SKM-1 (cell line): ENCODE data around the gene LUC7L2.
A peak's percentile ranks its signal among the peaks of the same experiment; 100 is the strongest.
"Not testable (repeated sequence)": the region's sequence is repeated elsewhere in the genome, so short reads cannot be mapped to it uniquely, and the experiment has no call there.

Source experiments
- DNase-seq: peaks from one replicate; lab custom pipeline; 2025; ENCODE audit not compliant: unreplicated experiment; lab: John Stamatoyannopoulos, UW

The LUC7L2 gene, protein sequence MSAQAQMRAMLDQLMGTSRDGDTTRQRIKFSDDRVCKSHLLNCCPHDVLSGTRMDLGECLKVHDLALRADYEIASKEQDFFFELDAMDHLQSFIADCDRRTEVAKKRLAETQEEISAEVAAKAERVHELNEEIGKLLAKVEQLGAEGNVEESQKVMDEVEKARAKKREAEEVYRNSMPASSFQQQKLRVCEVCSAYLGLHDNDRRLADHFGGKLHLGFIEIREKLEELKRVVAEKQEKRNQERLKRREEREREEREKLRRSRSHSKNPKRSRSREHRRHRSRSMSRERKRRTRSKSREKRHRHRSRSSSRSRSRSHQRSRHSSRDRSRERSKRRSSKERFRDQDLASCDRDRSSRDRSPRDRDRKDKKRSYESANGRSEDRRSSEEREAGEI

DNA sequence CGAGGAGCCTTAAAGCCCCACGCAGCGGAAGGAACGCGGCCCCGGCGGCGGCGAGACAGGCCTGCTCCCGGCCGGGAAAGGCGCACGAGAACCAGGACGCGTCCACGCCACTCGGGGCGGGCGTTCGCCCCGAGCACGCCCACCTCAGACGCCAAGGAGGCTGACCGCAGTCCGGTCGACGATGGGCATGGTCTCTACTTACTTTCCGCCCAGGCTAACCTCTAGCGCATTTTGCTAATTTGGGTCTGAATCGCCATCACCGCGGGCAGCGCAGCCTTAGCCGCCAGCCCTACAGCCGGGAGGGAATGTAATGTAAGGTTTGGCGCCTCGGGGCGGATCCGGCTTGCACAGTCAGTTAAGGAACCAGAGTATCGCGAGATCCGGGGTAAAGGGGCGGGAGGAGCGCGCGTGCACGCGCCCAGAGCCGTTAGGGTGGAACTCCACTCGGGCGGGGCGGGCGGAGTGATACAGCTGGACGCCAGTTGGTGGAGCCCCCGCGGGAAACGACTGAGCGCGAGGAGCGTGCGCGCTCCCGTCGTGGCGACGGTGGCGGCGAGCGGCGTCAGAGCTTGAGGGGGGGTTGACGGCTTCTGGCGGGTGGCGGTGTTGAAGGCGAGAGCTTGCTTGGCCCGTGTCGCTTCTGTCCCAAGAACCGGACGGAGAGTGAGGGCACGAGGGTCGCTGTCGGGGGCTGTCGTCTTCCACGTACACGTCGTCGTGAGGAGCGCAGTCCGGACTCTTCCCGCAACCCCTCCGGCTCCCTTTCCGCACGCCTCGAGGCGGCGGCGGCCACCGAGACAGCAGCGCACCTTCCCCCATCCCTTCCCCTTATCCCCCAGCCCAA lies at the start of gene LUC7L2:
Gene LUC7L2, plus strand, starts transcription at position 529 of the 844 bp plus-strand sequence. CDS start 368 bp downstream, outside the sequence.
- DNase-seq: peak; percentile 96

DNA sequence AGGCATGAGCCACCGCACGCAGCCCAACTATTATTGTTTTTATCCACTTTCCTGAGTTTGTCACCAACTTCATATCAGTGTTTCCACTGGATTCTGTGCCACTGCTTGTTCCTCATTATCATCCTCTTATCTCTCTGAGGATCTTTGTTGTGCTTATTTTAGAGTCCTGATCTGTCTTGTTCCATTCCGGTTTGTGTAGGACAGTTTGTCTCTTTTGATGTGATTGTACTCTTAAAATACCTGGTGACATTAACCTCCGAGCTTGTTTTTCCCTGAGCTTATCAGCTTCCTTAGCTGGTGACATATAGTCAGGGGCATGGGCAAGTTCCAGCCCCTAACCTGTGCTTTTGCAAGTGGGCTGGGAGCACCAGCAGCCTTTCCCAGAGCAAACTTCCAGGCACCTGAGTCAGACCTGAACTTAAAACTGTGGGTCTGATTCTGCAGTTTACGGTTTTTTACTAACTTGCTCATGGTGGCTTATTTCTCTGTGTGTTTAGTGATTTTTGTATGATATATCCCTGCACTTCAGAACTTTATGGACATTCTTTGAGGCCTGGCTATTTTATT lies 41.7 kb upstream of the LUC7L2 start:
- DNase-seq: no peak

DNA sequence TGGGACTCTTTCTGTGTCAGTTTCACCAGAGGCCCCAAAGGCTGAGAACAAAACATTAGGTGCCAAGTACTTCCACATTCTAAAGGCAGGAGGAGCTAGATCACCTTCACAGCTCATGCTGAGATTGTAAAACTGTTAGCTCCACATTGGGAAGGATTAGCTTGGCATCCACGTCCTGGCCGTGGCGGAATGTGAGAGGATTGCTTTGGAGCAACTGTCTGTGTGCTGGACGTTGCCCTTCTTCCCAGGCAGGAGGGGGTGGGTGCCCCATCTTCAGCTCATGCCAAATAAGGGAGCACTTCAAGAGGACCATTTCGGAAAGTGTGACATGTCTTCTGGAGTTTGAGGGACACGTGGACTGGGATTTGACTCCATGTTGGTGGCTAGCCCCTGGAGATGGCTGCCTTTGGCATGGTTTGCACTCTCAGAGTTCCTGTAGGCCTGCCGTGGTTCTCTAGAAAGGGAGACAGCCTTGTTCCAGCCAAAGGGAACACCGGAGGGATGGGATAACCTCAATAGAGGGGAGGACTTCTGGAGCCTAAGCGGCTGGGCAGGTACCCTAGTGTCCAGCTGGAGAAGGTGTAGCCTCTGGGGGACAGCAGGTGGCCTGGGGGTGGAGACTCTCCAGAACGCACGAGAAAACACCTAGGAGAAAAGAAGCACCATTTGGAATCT lies 38.5 kb upstream of the LUC7L2 start:
- DNase-seq: no peak

DNA sequence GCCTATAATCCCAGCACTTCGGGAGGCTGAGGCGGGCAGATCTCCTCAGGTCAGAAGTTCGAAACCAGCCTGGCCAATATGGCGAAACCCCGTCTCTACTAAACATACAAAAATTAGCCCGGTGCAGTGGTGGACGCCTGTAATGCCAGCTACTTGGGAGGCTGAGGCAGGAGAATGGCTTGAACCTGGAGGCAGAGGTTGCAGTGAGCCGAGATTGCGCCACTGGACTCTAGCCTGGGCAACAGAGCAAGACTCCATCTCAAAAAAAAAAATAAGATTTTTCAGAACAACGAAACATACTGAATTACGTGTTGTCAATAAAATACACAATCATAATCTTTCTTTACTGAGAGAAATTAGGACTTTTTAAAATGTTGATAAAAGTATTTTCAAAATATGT lies 35.0 kb upstream of the LUC7L2 start:
- not testable (repeated sequence) for DNase-seq

DNA sequence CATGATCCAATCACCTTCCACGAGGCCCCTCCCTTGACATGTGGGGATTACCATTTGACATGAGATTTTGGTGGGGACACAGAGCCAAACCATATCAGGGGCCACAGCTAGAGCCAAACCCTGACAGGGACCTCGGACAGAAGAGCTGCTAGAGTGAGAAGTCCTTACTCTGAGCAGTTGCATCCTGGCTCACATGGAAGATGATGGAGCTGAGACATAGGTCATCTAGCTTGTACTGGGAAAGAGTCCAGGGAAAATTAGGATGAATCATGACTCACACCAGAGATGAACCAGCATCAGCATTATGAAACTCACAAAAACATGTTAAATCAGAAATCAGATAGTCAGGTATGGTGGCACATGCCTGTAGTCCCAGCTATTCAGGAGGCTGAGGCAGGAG lies 31.3 kb upstream of the LUC7L2 start:
- no peak for DNase-seq

DNA sequence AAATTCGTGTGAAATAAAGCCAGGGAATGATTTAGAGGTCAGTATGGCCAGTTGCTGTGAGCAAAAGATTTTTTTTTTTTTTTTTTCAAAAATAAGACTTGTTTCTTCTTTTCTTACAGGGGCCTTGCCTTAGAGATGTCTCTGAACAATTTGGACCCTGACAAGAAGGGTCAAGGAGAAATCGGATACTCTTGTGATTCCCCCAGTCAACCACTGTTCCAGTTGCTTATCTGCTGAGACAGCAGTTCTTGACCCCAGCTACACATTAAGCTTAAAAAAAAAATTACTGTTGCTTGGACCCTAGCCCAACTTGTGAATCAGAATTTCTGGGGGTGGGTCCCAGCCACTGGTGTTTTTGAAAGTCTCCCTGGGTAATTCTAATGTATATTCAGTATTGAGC lies 30.6 kb upstream of the LUC7L2 start:
- no peak for DNase-seq

DNA sequence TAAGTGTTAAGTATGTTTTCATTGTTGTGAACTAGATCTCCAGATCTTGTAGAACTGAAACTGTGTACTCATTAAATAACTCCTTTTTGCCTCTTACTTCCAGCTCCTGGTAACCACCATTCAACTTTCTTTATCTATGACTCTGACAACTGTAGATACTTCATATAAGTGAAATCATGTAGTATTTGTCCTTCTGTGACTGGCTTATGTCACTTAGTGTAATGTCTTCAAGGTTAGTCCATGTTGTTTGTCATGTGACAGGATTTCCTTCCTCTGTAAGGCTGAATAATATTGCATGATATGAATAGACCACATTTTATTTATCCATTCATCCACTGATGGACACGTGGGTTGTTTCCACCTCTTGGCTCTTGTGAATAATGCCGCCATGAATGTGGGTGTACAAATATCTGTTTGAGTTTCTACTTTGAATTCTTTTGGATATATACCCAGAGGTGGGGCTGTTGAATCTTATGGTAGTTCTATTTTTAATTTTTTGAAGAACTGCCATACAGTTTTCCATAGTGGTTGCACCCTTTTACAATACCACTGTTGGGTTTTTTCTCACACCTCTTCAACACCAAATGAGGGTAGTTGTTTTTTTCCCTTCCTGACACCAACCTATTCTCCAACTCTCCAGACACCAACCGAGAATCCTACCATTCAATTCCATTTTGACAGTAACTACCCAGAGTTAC lies 29.2 kb upstream of the LUC7L2 start:
- DNase-seq: no peak

DNA sequence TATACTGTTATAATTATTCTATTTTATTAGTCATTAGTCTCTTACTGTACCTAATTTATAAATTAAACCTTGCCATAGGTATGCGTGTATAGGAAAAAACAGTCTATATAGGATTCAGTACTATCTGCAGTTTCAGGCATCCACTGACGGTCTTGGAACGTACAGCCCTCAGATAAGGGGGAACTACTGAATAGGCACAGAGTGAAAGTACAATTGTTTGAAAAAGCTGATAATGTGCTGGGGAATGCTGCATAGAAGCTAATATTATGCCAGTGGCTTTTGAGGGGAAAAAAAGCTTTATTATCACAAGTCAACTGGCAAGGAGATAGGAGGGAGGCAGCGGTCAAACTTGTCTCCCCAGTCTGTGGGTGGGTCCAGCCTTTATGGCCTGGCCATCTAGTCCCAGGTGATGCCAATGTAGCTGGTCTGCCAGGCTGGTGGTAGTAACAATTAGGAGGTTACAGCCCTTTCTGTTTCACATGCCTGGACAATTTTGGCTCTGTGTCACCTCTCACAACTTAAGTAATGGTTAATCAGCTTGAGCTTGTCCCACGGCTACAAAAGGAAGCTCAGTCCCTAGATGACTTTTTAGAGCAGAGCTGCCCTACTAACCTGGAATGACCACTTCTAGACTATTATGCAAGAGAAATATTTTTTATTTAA lies 26.9 kb upstream of the LUC7L2 start:
- no peak for DNase-seq

DNA sequence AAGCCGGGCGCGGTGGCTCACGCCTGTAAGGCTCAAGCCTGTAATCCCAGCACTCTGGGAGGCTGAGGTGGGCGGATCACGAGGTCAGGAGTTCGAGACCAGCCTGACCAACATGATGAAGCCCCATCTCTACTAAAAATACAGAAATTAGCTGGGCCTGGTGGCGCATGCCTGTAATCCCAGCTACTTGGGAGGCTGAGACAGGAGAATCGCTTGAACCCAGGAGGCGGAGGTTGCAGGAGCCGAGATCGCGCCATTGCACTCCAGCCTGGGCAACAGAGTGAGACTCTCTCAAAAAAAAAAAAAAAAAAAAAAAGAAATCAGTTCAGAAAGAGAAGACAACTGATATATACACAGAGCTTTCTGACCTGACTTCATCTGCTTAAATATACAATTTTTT lies 26.3 kb upstream of the LUC7L2 start:
- not testable (repeated sequence) for DNase-seq

DNA sequence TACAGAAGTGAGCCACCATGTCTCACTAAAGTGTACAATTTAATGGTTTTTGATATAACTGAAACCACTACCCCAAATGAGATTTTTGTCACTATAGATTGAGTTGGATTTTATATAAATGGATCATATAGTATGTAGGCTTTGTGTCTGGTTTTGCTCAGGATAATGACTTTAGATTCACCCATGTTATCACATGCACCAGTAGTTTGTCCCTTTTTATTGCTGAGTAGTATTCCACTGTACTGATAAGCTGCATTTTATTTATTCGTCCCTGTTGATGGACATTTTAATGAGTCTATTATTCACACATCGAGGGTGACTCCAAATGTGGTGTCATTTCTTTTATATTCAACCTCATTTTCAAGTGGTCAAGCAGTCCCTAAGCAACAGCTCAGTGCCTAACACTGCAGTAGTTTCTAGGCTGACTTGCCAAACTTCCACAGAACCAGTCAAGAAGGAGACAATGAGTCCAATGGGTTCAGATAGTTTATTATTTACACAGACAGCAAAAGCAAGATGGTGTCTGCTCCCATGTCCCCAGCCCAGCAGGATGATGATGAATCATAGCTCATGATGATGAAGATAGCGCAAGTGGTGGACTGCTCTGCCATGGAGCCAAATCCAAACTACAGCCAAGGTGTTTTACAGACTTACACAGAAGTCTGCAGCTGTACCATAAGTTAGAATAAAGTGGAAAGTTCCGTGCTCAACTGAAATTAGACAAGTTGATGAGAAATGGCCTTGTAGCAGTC lies 25.1 kb upstream of the LUC7L2 start:
- no peak for DNase-seq

DNA sequence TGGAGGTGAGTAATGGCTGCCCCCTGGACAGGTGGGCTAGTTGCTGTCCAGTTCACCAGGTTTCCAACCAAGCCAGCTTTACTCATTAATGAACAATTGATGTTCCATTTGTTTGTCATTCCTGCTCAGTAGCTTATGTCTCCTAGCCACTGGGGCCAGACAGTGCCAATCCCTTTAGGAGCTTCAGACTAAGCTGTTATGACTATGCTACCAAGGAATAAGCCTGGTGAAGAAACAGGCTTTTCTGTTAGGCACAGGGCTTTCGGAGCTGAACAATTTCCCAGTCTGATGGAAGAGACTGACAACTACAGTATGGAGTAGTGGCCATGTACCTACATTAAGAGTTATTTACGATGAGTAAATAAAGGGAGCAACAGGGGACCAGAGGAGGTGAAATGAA lies 20.7 kb upstream of the LUC7L2 start:
- no peak for DNase-seq

DNA sequence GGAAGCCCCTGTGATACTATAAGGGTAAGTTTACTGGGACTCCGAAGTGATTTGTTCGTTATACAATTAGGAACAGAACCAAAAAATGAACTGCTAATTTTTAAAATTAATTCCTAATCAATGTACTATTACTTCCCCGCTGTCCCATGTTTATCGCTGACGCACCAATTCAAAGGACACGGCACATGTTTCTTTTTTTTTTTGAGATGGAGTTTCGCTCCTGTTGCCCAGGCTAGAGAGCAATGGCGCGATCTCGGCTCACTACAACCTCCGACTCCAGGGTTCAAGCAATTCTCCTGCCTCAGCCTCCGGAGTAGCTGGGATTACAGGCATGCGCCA lies 20.0 kb upstream of the LUC7L2 start:
- no peak for DNase-seq

DNA sequence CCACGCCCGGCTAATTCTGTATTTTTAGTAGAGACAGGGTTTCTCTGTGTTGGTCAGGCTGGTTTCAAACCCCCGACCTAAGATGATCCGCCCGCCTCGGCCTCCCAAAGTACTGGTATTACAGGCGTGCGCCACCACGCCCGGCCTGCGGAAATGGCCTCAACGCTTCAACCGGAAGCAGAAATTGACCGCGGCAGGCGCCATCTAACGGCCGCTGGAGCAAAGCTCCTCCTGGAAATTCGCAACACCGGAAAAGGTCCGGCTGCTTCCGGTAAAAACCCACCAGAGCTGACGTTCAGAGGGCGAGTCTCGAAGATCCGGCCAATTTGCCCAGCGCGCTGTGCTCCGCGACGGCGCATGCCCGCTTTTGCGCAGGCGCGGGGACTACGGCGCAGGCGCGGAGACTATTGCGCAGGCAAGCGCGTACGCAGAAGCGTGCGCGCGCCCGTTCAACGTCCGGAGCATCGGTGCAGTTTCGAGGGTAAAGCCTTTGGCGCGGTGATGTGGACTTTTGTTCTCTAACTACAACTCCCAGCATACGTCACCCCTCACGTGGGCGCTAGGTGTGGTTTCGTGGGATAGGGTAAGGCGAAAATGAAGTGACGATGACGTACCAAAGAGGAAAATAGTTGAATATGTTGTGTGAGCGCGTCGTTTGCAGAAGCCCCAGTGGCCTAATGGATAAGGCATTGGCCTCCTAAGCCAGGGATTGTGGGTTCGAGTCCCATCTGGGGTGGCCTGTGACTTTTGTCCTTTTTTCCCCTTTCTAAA lies 19.5 kb upstream of the LUC7L2 start:
- DNase-seq: peak; percentile 100

DNA sequence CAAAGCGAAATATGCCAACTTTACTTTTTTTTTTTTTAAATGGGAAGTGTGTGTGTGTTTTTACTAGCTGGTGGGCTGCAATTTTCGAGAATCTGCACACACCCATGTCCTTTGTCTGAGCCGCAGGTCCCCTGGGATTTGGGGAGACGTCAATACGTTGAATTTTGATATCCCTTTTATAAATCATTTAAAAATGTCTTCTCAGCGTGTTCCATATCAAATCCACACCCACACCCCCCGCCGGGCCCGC lies 19.0 kb upstream of the LUC7L2 start:
- no peak for DNase-seq

DNA sequence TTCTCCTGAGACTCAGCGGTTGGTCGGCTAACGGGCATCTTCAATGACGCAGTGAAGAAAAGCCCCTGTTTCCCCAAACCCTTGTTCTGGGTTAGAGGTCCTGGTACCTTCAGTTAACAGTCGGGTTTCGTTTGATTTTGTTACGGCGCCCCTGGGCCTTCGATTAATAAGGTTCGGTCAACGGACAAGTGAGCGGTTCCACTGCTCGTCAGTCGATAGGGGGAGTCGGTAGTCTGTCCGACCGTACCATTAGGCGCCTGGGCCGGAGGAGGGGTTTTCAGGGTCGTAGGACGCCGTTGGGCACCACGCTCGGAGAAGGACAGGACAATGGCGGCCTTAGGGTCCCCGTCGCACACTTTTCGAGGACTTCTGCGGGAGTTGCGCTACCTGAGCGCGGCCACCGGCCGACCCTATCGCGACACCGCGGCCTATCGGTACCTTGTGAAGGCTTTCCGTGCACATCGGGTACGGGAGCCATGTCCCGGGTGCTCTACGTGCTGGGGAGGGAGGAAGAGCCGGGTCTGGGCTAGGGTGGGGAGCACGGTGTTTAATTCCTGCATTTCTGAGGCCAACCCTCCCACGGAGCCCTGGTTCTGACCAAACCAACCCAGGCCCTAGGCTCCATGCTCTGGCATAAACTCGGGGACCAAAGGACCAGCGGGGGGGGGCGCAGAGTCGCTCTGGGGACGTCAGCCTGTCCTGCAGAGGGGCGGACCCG lies 18.5 kb upstream of the LUC7L2 start, which contains the start of gene FMC1:
Gene FMC1, plus strand, starts transcription at position 280 of the 718 bp plus-strand sequence. Its CDS starts 48 bp downstream, at position 328.
- peak; percentile 85 for DNase-seq

DNA sequence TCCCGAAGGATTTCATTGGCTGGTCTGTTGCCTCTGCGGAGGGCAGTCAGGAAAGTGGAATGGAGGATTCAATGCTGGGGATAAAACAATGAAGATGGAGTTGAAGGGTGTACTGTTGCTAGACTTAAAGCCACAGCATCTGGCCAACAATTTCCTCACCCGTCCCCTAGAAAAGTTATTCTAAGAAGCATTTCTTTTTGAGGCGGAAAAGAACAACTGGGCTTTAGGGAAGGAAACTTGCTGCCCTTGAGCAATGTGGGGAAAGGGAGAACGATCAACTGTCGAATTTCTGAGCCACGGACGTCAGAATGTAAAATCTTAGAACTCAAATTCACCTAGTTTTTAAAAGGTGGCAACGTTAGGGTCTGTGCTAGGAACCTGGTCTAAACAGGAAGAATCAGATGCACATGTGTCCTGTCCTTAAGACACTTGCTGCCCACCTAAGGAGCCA lies 17.9 kb upstream of the LUC7L2 start:
- no peak for DNase-seq

DNA sequence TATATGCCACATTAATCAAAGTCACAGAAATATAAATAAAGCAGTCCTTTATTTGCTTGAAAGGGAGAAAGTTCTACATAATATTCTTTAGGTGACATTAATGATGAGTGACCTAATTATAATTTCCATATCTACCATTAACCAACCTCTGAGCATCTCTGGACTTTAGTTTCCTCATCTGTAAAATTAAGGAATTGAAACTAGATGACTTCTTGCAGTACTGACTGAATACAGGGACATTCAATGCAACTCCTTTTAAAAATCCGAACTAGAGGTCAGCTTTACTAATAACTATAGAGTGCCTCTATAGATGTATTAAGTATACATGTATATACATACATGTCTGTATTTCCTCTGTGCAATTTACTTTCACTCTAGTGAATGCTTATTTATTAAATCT lies 14.7 kb upstream of the LUC7L2 start:
- DNase-seq: no peak

DNA sequence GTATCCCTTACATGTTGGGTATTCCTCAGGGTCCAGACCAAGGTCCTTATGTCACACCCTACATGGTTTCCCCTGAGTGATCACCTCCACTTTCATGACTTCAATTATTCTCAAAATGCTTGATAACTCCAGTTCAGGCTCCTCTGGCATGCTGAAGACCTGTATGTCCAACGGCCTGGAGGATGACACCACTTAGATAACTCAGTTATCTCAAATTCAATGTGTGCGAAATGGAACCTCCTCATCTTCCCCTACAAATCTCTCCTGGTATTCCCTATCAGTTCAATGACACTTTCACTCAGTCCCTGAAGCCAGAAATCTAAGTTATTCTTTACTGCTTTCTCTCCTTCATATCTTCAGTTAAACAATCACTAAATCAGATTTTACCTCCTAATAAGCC lies 8.7 kb upstream of the LUC7L2 start:
- DNase-seq: no peak
